Endothelial cell of umbilical vein (primary cell): ENCODE results near the gene CRLF1. TPM values are rescaled to one million over a fixed set of nuclear protein-coding genes. Genes with fewer than 3 reads are reported as not detected.

ENCODE experiments used
- BruUV-seq: library from RNA; stranded (reverse); fragments of 400-500 nt; replicated peaks from 2 replicates; lab custom pipeline; 2021; lab: Mats Ljungman, UMichigan
- CTCF ChIA-PET: fragments of 300-600, 350-600 bp; sonication (Branson Sonifier 250); formaldehyde crosslinking; loops from one replicate; lab custom pipeline; 2021; ENCODE audit warnings: antibody characterized with exemption, inconsistent platforms; lab: Charles Lee
- POLR2A ChIA-PET: fragments of 300-600, 350-600 bp; sonication (Branson Sonifier 250); formaldehyde crosslinking; loops from one replicate; lab custom pipeline; 2021; ENCODE audit warnings: antibody characterized with exemption, inconsistent platforms; lab: Charles Lee
- DNase-seq: peaks from one replicate; pipeline ENCODE4 v3.0.0-alpha.2; 2011; ENCODE audit warnings: low read depth, low spot score
- FAIRE-seq: peaks from 2 replicates; lab custom pipeline; 2011; peaks lifted over from hg19 to GRCh38; lab: Jason Lieb, UNC
- H2AFZ ChIP-seq: 2 replicates; pipeline ENCODE4 v1.6.0; 2012; ENCODE audit warnings: low read depth, low read length, control low read depth, inconsistent platforms
- H3K27ac ChIP-seq: 2 replicates; pipeline ENCODE4 v1.5.1; 2011; ENCODE audit warnings: low read depth, mild to moderate bottlenecking, control low read depth, low read length, moderate library complexity; ENCODE audit not compliant: insufficient read depth
- H3K27me3 ChIP-seq, 2 experiments: 2 replicates each; pipeline versions ENCODE4 v1.6.0 to v1.6.1; 2011; ENCODE audit warnings: low read length in 2 of 2, mixed read lengths in 1 of 2; ENCODE audit not compliant: control insufficient read depth in 2 of 2, insufficient read depth in 2 of 2
- H3K36me3 ChIP-seq, 2 experiments: 2 replicates in 1 of 2; 3 replicates in 1 of 2; pipeline ENCODE4 v1.5.1; 2011; ENCODE audit warnings: low read length in 2 of 2, mild to moderate bottlenecking in 1 of 2, moderate library complexity in 1 of 2; ENCODE audit not compliant: control insufficient read depth in 2 of 2, insufficient read depth in 2 of 2; ENCODE audit errors: extremely low read depth in 1 of 2
- H3K4me1 ChIP-seq: 3 replicates; pipeline ENCODE4 v1.5.1; 2011; ENCODE audit warnings: mild to moderate bottlenecking, low read length; ENCODE audit not compliant: control insufficient read depth, insufficient read depth; ENCODE audit errors: extremely low read depth
- H3K4me2 ChIP-seq: 2 replicates; pipeline ENCODE4 v1.6.1; 2011; ENCODE audit warnings: low read length, control low read depth, mixed read lengths; ENCODE audit not compliant: insufficient read depth
- H3K4me3 ChIP-seq, 3 experiments: fragments of 200-600 bp in 1 of 3; sonication (generic), shearing (Covaris generic) in 1 of 3; replicated peaks in 1 of 3; 2 replicates each; pipeline ENCODE4 v1.5.1; 2011 to 2016; ENCODE audit warnings: control low read depth in 3 of 3, low read length in 3 of 3, mild to moderate bottlenecking in 2 of 3, inconsistent platforms in 1 of 3, low read depth in 1 of 3, moderate library complexity in 1 of 3; ENCODE audit not compliant: insufficient read depth in 1 of 3
- H3K79me2 ChIP-seq: 2 replicates; pipeline ENCODE4 v1.6.0; 2012; ENCODE audit warnings: low read length, inconsistent platforms; ENCODE audit not compliant: control insufficient read depth, insufficient read depth
- H3K9ac ChIP-seq: replicated peaks from 2 replicates; pipeline ENCODE3; 2011; ENCODE audit warnings: low read length, control low read depth; ENCODE audit not compliant: insufficient read depth; ENCODE audit errors: extremely low read depth
- H3K9me1 ChIP-seq: replicated peaks from 3 replicates; pipeline ENCODE4 v1.6.0; 2011; ENCODE audit warnings: mild to moderate bottlenecking, low read length; ENCODE audit not compliant: control insufficient read depth, insufficient read depth; ENCODE audit errors: extremely low read depth
- H3K9me3 ChIP-seq: replicated peaks from 2 replicates; pipeline ENCODE4 v1.5.1; 2012; ENCODE audit warnings: low read length, inconsistent platforms; ENCODE audit not compliant: control insufficient read depth, insufficient read depth
- H4K20me1 ChIP-seq: replicated peaks from 2 replicates; pipeline ENCODE3; 2011; ENCODE audit warnings: mild to moderate bottlenecking, low read length; ENCODE audit not compliant: control insufficient read depth, insufficient read depth; ENCODE audit errors: extremely low read depth
- EZH2 ChIP-seq: IDR thresholded peaks from 2 replicates; pipeline ENCODE4 v1.6.1; 2012; ENCODE audit warnings: borderline replicate concordance, low read depth, mild to moderate bottlenecking, moderate library complexity, low read length, inconsistent platforms; ENCODE audit not compliant: severe bottlenecking
- GATA2 ChIP-seq: IDR thresholded peaks from 2 replicates; pipeline ENCODE4 v1.7.0; 2011; ENCODE audit warnings: low read depth, mild to moderate bottlenecking, moderate library complexity, mixed read lengths, low read length; ENCODE audit not compliant: insufficient read length, insufficient read depth
- JUN ChIP-seq: IDR thresholded peaks from 2 replicates; pipeline ENCODE4 v1.6.1; 2011; ENCODE audit warnings: borderline replicate concordance, low read depth; ENCODE audit not compliant: insufficient read length, insufficient read depth
- MYC ChIP-seq: IDR thresholded peaks from one replicate; pipeline ENCODE4 v1.6.1; 2011; ENCODE audit warnings: mild to moderate bottlenecking, low read depth, low read length
- POLR2A ChIP-seq: IDR thresholded peaks from 2 replicates; pipeline ENCODE4 v1.6.1; 2012; ENCODE audit warnings: low read depth, mild to moderate bottlenecking, control low read depth, low read length
- dilution Hi-C: fragments of 300-500 bp; cut with MboI; formaldehyde crosslinking; loops from one replicate; pipeline ENCODE4 v1.15.0; 2019; ENCODE audit warnings: low sequenced_read_pairs; ENCODE audit not compliant: extremely low pct_ligation_motif_present
- intact Hi-C: fragments of 100-400 bp; cut with micrococcal nuclease; formaldehyde crosslinking; loops from one replicate; pipeline ENCODE4 v1.10.0; 2022
- polyA plus RNA-seq, 4 experiments: library from polyadenylated mRNA; depleted of rRNA in 3 of 4; stranded (reverse) in 3 of 4; unstranded in 1 of 4; fragments of >200 nt; gene quantifications; 2 replicates each; pipeline versions ENCODE4 v1.2.1 to v1.2.3, GENCODE V29; 2011 to 2012; ENCODE audit warnings: missing spikeins in 1 of 4
- total RNA-seq: library from RNA; stranded (reverse); gene quantifications from 2 replicates; pipeline ENCODE4 v1.2.3, GENCODE V29; 2021
- TF ChIP-seq, protein P1 (sequence below), 2 donors: IDR thresholded peaks; 1 replicate in 1 of 2; 2 replicates in 1 of 2; pipeline ENCODE4 v1.5.1; 2011; ENCODE audit warnings: low read length in 2 of 2, mild to moderate bottlenecking in 2 of 2, moderate library complexity in 2 of 2, control low read depth in 1 of 2, inconsistent platforms in 1 of 2, low read depth in 1 of 2; ENCODE audit not compliant: insufficient read depth in 1 of 2; ENCODE audit errors: extremely low read depth in 1 of 2
- TF ChIP-seq, protein P2 (sequence below): IDR thresholded peaks from 2 replicates; pipeline ENCODE4 v1.6.1; 2011; ENCODE audit not compliant: insufficient read depth, insufficient read length

The CRLF1 gene
- total and polyA plus RNA-seq, 2 donors (not counting 3 experiments of a cell fraction or from before 2014, with no cell fraction given): 0.18 TPM; not detected in 1

DNA sequence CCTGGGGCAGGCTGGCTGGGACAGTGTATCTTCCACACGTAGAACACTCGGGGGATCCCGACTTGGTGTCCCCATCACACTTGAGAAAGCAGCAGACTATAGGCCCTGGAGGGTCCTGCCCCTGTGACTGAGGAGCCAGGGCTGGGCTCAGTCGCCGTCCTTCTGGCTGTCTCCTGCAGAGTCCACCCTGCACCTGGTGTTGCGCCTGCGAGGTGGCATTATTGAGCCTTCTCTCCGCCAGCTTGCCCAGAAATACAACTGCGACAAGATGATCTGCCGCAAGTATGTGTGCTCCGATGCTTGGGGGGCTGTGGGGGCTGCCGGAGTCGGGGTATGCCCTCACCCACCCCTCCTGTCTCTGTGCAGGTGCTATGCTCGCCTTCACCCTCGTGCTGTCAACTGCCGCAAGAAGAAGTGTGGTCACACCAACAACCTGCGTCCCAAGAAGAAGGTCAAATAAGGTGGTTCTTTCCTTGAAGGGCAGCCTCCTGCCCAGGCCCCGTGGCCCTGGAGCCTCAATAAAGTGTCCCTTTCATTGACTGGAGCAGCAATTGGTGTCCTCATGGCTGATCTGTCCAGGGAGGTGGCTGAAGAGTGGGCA, 31.8 kb downstream of the CRLF1 start:
- H3K9ac ChIP-seq: no peak overlapping the region
- FAIRE-seq: no peak

More for the DNA sequence above, 31.8 kb downstream of the CRLF1 start:
- DNase-seq: no peak
- Histone ChIP-seq H3K9me1 (no peaks in the 10 kb centered on the region), H3K27me3 (no peaks in the 10 kb centered on the region), H2AFZ (no peak overlapping the region), H3K9me3 (no peaks in the 10 kb centered on the region), H3K27ac (no peak overlapping the region), H3K79me2 (peaks cover 24% of the 10 kb centered on the region), H4K20me1 (no peaks in the 10 kb centered on the region), H3K4me1 (peaks cover 16% of the 10 kb centered on the region), H3K36me3 (peaks cover 4 to 19% of the 10 kb centered on the region in 2 experiments), H3K4me2 (no peak overlapping the region), H3K4me3 (no peak overlapping the region)
- intact Hi-C loops: loop anchor here (5.0 kb wide), 1 partner anchor 102 kb away; no protein-coding TSS in a partner anchor
- CTCF ChIA-PET: interaction anchor here (1.1 kb wide), 1 partner anchor 15 kb away, joined by 4 read pairs; no protein-coding TSS in a partner anchor
- dilution Hi-C loops: no loop called here
- POLR2A ChIA-PET: no interaction called here
- BruUV-seq: no TSS peak
- TF ChIP-seq, protein P1, sequence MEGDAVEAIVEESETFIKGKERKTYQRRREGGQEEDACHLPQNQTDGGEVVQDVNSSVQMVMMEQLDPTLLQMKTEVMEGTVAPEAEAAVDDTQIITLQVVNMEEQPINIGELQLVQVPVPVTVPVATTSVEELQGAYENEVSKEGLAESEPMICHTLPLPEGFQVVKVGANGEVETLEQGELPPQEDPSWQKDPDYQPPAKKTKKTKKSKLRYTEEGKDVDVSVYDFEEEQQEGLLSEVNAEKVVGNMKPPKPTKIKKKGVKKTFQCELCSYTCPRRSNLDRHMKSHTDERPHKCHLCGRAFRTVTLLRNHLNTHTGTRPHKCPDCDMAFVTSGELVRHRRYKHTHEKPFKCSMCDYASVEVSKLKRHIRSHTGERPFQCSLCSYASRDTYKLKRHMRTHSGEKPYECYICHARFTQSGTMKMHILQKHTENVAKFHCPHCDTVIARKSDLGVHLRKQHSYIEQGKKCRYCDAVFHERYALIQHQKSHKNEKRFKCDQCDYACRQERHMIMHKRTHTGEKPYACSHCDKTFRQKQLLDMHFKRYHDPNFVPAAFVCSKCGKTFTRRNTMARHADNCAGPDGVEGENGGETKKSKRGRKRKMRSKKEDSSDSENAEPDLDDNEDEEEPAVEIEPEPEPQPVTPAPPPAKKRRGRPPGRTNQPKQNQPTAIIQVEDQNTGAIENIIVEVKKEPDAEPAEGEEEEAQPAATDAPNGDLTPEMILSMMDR (IDR thresholded peaks at IDR 0.05; ENCODE audit: extremely low read depth in 1 of 2, insufficient read depth in 1 of 2, low read depth in 1 of 2, low read length in 2 of 2): no peak
- TF ChIP-seq POLR2A: no peak
- TF ChIP-seq, protein P2, sequence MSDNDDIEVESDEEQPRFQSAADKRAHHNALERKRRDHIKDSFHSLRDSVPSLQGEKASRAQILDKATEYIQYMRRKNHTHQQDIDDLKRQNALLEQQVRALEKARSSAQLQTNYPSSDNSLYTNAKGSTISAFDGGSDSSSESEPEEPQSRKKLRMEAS: no peak
- TF ChIP-seq JUN: no peak
- no peak for TF ChIP-seq MYC
- no peak for TF ChIP-seq EZH2
- no peak for TF ChIP-seq GATA2
